WI38 (cell line): ENCODE data around the gene CD70.
"Not testable (repeated sequence)": the region's sequence is repeated elsewhere in the genome, so short reads cannot be mapped to it uniquely, and the experiment has no call there.

Experiments
- H3K4me3 ChIP-seq: 2 replicates; pipeline ENCODE4 v1.5.1; 2011; ENCODE audit warnings: low read depth, mild to moderate bottlenecking, control low read depth, low read length
- TF ChIP-seq, protein P1 (sequence below): IDR thresholded peaks from 2 replicates; pipeline ENCODE4 v1.5.1; 2012; ENCODE audit warnings: low read depth, mild to moderate bottlenecking, control low read depth, low read length

CD70 gene

DNA sequence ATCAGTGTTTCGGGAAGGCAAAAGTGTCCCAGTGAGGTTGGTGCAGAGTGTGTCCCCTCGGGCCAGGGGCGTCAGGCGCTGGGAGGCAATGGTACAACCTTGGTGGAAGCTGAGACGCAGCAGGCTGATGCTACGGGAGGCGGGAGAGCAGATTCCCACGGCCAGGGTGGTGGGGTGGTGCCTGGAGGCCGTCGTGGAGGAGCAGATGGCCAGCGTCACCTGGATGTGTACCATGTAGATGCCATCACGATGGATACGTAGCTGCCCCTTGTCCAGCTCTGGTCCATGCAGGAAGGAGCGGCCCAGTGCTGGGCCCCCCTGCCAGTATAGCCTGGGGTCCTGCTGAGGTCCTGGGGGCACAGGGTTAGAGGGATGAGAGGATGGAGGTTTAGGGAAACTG lies 4.9 kb downstream of the CD70 start:
- no peak overlapping the region for H3K4me3 ChIP-seq
- TF ChIP-seq, protein P1, sequence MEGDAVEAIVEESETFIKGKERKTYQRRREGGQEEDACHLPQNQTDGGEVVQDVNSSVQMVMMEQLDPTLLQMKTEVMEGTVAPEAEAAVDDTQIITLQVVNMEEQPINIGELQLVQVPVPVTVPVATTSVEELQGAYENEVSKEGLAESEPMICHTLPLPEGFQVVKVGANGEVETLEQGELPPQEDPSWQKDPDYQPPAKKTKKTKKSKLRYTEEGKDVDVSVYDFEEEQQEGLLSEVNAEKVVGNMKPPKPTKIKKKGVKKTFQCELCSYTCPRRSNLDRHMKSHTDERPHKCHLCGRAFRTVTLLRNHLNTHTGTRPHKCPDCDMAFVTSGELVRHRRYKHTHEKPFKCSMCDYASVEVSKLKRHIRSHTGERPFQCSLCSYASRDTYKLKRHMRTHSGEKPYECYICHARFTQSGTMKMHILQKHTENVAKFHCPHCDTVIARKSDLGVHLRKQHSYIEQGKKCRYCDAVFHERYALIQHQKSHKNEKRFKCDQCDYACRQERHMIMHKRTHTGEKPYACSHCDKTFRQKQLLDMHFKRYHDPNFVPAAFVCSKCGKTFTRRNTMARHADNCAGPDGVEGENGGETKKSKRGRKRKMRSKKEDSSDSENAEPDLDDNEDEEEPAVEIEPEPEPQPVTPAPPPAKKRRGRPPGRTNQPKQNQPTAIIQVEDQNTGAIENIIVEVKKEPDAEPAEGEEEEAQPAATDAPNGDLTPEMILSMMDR: no peak

DNA sequence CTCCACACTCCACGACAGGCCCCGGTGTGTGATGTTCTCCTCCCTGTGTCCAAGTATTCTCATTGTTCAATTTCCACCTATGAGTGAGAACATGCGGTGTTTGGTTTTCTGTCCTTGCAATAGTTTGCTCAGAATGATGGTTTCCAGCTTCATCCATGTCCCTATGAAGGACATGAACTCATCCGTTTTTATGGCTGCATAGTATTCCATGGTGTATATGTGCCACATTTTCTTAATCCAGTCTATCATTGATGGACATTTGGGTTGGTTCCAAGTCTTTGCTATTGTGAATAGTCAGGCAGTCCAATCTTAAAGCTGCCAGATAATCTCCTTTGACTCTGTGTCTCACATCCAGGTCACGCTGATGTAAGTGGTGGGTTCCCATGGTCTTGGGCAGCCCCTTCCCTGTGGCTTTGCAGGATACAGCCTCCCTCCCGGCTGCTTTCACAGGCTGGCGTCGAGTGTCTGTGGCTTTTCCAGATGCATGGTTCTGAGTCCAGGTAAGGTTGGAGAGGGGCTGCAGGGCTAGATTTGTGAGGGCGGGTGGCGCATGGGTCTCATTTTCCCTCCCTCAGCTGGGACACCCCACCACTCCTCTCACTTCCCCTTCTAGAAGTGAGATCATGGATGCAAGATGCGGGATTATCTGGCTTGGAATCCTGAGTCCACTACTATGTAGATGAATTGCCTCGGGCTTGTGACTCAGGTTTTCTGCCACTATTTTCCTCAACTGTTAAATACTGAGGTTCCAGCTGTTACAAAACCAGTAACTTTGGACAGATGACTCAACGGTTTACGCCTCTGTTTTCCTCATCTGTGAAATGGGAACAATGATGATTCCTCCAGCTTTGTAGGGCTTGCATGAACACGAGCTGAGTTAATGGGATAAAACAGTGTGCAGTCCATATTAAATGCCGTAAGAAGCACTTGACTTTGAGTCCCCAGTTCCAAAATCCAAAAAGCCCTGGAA lies 8.2 kb downstream of the CD70 start:
- not testable (repeated sequence) for H3K4me3 ChIP-seq

GRCh38 chr19:6580313-6580712 lies 10.6 kb downstream of the CD70 start:
- no peak overlapping the region for H3K4me3 ChIP-seq
- TF ChIP-seq, protein P1: no peak

DNA sequence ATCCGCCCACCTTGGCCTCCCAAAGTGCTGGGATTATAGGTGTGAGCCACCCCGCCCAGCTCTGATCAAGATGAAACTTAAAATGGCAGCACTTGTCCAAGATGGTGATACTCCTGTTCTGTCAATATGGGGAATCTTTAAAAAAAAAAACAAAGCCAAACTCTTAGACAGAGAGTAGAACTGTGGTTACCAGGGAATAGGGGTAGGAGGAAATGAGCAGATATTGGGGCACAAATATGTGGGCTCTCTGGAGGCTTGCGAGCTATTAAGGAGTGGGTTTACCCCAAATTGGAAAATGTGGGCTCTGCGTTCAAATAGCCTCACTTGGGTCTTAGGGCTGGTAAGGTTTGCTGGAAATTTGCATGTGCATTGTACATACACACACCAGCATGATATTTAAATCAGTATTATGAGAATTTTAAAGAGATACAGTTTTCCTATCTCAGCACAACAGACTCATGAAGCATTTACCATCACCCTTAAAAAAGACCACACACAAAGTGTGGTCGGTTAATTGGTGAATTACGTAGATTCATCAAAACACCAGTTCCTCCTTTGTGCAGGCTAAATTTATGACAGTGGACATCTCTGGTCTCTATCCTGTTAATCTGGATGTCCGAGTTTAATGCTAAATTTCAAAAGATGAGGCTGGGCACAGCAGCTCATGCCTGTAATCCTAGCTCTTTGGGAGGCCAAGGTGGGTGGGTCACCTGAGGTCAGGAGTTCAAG lies 11.3 kb downstream of the CD70 start:
- TF ChIP-seq, protein P1: no peak
- no peak overlapping the region for H3K4me3 ChIP-seq

DNA sequence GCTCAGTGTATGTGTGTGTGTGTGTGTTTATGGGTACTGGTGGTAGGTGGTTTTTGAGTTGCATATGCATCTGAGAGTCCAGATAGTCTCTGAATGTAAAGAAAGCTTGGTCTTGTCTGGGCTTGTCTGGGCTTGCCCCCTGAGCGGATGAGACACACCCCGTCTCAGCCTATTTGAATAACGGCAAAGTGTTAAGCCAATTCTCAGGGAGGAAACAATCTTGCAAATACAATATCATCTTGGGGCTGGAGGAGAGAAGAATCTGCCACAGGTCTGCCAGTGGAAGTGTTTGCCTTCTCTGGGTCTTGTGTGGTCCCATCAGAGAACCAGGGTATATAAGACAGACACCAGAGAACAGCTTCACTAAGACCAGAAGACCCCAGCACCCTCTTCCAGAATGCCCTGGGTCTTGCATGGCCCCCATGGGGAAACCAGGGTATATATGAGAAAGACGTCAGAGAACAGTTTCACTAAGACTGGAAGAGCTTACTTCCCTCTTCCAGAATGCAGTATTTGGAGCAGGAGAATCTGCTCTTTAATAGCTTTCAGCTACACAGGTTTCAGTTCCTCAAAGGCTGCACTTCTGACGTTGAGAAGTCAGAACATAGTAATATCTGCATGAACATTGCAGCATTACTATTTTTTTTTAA lies 13.3 kb downstream of the CD70 start:
- no peak overlapping the region for H3K4me3 ChIP-seq
- TF ChIP-seq, protein P1: no peak

- no peak overlapping the region for H3K4me3 ChIP-seq
- TF ChIP-seq, protein P1: no peak
Measured at GRCh38 chr19:6576869-6577475, 14.0 kb downstream of the CD70 start.

DNA sequence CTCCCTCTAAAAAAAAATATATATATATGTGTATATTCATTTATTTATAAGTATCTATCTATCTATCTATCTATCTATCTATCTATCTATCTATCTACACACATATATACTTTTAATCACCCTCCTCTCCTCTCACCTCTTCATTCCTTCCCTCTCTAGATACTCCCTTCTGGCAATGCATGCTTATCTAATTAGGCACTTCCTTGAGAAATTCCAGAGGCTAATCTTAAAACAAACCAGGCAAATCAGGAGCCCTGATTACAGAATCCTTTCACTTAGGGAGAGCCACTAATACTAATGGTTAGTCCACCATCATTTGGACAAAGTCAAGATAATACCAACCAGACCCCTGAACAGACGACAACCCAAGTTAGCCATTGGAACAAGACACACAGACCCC lies 17.6 kb downstream of the CD70 start:
- H3K4me3 ChIP-seq: no peak overlapping the region
- TF ChIP-seq, protein P1: no peak
